Smooth muscle cell (in vitro differentiated cells): ENCODE data around the gene AXIN2. TPM values are rescaled to one million over a fixed set of nuclear protein-coding genes. Genes with fewer than 3 reads are reported as not detected.

Experiments used
- DNase-seq: peaks from one replicate; lab custom pipeline; 2025; ENCODE audit not compliant: unreplicated experiment; lab: John Stamatoyannopoulos, UW
- H2AFZ ChIP-seq: fragments of 200-600 bp; sonication (generic); 2 replicates; pipeline ENCODE4 v1.6.0; 2016; ENCODE audit warnings: antibody characterized with exemption, low read depth, mild to moderate bottlenecking
- H3F3A ChIP-seq: fragments of 200-600 bp; sonication (generic); 2 replicates; pipeline ENCODE4 v1.6.0; 2017; ENCODE audit warnings: antibody characterized with exemption, low read depth
- H3K27ac ChIP-seq: fragments of 200-600 bp; sonication (generic); 2 replicates; pipeline ENCODE4 v1.5.1; 2016; ENCODE audit warnings: low read depth, mild to moderate bottlenecking
- H3K27me3 ChIP-seq: fragments of 200-600 bp; sonication (generic); 2 replicates; pipeline ENCODE4 v1.6.1; 2016; ENCODE audit warnings: low read depth, mild to moderate bottlenecking
- H3K36me3 ChIP-seq: fragments of 200-600 bp; sonication (generic); 2 replicates; pipeline ENCODE4 v1.5.1; 2016; ENCODE audit warnings: low read depth
- H3K4me1 ChIP-seq: fragments of 200-600 bp; sonication (generic); 2 replicates; pipeline ENCODE4 v1.5.1; 2016; ENCODE audit warnings: low read depth
- H3K4me2 ChIP-seq: fragments of 200-600 bp; sonication (generic); 2 replicates; pipeline ENCODE4 v1.6.0; 2016; ENCODE audit warnings: mild to moderate bottlenecking
- H3K4me3 ChIP-seq: fragments of 200-600 bp; sonication (generic); 2 replicates; pipeline ENCODE4 v1.5.1; 2016; ENCODE audit warnings: mild to moderate bottlenecking
- H3K79me2 ChIP-seq: fragments of 200-600 bp; sonication (generic); 2 replicates; pipeline ENCODE4 v1.6.0; 2016; ENCODE audit warnings: low read depth, mild to moderate bottlenecking
- H3K9ac ChIP-seq: fragments of 200-600 bp; sonication (generic); 2 replicates; pipeline ENCODE4 v1.6.0; 2016; ENCODE audit warnings: low read depth
- H3K9me3 ChIP-seq: fragments of 200-600 bp; sonication (generic); replicated peaks from 2 replicates; pipeline ENCODE4 v1.5.1; 2016; ENCODE audit warnings: low read depth
- H4K20me1 ChIP-seq: fragments of 200-600 bp; sonication (generic); 2 replicates; pipeline ENCODE4 v1.6.0; 2016; ENCODE audit warnings: low read depth
- CTCF ChIP-seq: fragments of 200-600 bp; sonication (generic); IDR thresholded peaks from 2 replicates; pipeline ENCODE4 v1.5.1; 2017; ENCODE audit warnings: borderline replicate concordance, mild to moderate bottlenecking, antibody characterized with exemption; ENCODE audit not compliant: insufficient read depth, poor library complexity, severe bottlenecking
- WGBS: methylation state at CpG from one replicate; pipeline ENCODE4 v1.1.7; 2016; ENCODE audit warnings: low lambda C conversion rate; 5-methylcytosine and 5-hydroxymethylcytosine counted together
- polyA plus RNA-seq: library from polyadenylated mRNA; unstranded; fragments of >200 nt; fragmentation: Nextera tagmentation; extraction: Ambion mirVana; gene quantifications from 2 replicates; pipeline ENCODE4 v1.2.1, GENCODE V29; 2016
- total RNA-seq: library from RNA; depleted of rRNA; stranded (reverse); fragments of >200 nt; gene quantifications from 2 replicates; pipeline ENCODE4 v1.2.3, GENCODE V29; 2014

Gene AXIN2
- total and polyA plus RNA-seq, 2 experiments from 2014 or later, result 13.8 to 14.2 TPM

- H3K27ac ChIP-seq, result peak overlapping the region; percentile 71
- H3K36me3 ChIP-seq, result no peaks in the 10 kb centered on the region
- peak overlapping the region; percentile 36 for H2AFZ ChIP-seq
- H3K4me3 ChIP-seq, result no peak overlapping the region
- H4K20me1 ChIP-seq, result no peaks in the 10 kb centered on the region
- peak overlapping the region; percentile 71 for H3K4me2 ChIP-seq
- H3K27me3 ChIP-seq, result no peaks in the 10 kb centered on the region
- 25% methylated on average over 16 of the region's 17 CpGs for WGBS
- H3K79me2 ChIP-seq, result no peaks in the 10 kb centered on the region
- DNase-seq, result no peak
- H3K9ac ChIP-seq, result peak overlapping the region; percentile 24
- no peaks in the 10 kb centered on the region for H3K9me3 ChIP-seq
- TF ChIP-seq CTCF, result no peak
- peaks cover 14% of the 10 kb centered on the region for H3K4me1 ChIP-seq
- peaks cover 11% of the 10 kb centered on the region for H3F3A ChIP-seq
Observed at GRCh38 chr17:65515959-65516948, 45.2 kb downstream of the AXIN2 start.

GRCh38 chr17:65515512-65515911, 45.9 kb downstream of the AXIN2 start:
- DNase-seq, result no peak
- Histone ChIP-seq H3K9me3 (no peaks in the 10 kb centered on the region), H2AFZ (peak overlapping the region; percentile 36), H3K4me3 (no peak overlapping the region), H3F3A (peaks cover 11% of the 10 kb centered on the region), H3K4me1 (peaks cover 14% of the 10 kb centered on the region), H3K9ac (peak overlapping the region; percentile 24), H3K27ac (peak overlapping the region; percentile 71), H3K27me3 (no peaks in the 10 kb centered on the region), H3K4me2 (peak overlapping the region; percentile 71), H3K79me2 (no peaks in the 10 kb centered on the region), H3K36me3 (no peaks in the 10 kb centered on the region), H4K20me1 (no peaks in the 10 kb centered on the region)
- WGBS, result 66% methylated on average over 6 of the region's 6 CpGs
- no peak for TF ChIP-seq CTCF

GRCh38 chr17:65514541-65514940, 46.9 kb downstream of the AXIN2 start:
- Histone ChIP-seq H2AFZ (no peak overlapping the region), H3K9ac (no peak overlapping the region), H3K9me3 (no peaks in the 10 kb centered on the region), H3K4me3 (no peak overlapping the region), H3K4me1 (peaks cover 14% of the 10 kb centered on the region), H3K79me2 (no peaks in the 10 kb centered on the region), H3K27ac (peak overlapping the region; percentile 44), H4K20me1 (no peaks in the 10 kb centered on the region), H3F3A (peaks cover 11% of the 10 kb centered on the region), H3K36me3 (no peaks in the 10 kb centered on the region), H3K27me3 (no peaks in the 10 kb centered on the region), H3K4me2 (peak overlapping the region; percentile 14)
- DNase-seq, result no peak
- no peak for TF ChIP-seq CTCF
- 96% methylated on average over 5 of the region's 5 CpGs for WGBS
